ENCODE measurements around the gene KRTAP10-10. TPM values are rescaled to one million over a fixed set of nuclear protein-coding genes. Genes with fewer than 3 reads are reported as not detected.
"Not testable (repeated sequence)": the region's sequence is repeated elsewhere in the genome, so short reads cannot be mapped to it uniquely, and the experiment has no call there.

The KRTAP10-10 gene
- total and polyA plus RNA-seq, 7 donors: not detected

GRCh38 chr21:44632067-44632466, 5.1 kb upstream of the KRTAP10-10 start:
- DNase-seq: no peak
- peaks cover 0 to 23% (median 13%) of the 10 kb centered on the region in 3 donors for H3K27me3 ChIP-seq

GRCh38 chr21:44636209-44637017, 743 bp upstream of the KRTAP10-10 start:
- Histone ChIP-seq H3K9me3 (peaks cover 0 to 10% (median 0%) of the 10 kb centered on the region in 4 donors), H3K27ac (no peak overlapping the region), H3K36me3 (no peaks in the 10 kb centered on the region), H3K27me3 (peaks cover 0 to 32% (median 0%) of the 10 kb centered on the region in 3 donors), H3K4me3 (no peak overlapping the region), H3K4me1 (no peaks in the 10 kb centered on the region)
- TF ChIP-seq POLR2A (IDR thresholded peaks at IDR 0.05) (no peak), CTCF (IDR thresholded peaks at IDR 0.05) (no peak)
- intact Hi-C loops (cut with DNase I): no loop called here
- 81 to 85% methylated on average over 15 of the region's 15 CpGs for WGBS, 2 donors
- no peak for DNase-seq

More at GRCh38 chr21:44632067-44632466, 5.1 kb upstream of the KRTAP10-10 start:
- intact Hi-C loops (cut with DNase I): no loop called here
- Histone ChIP-seq H3K27ac (no peak overlapping the region), H3K36me3 (no peaks in the 10 kb centered on the region), H3K4me1 (no peaks in the 10 kb centered on the region), H3K9me3 (peaks cover 0 to 8% (median 3%) of the 10 kb centered on the region in 4 donors), H3K4me3 (no peak overlapping the region)
- WGBS, 2 donors: 81 to 87% methylated on average over 1 of the region's 1 CpG
- TF ChIP-seq CTCF (IDR thresholded peaks at IDR 0.05): no peak
- no peak for TF ChIP-seq POLR2A (IDR thresholded peaks at IDR 0.05)
- TF ChIP-seq EP300 (IDR thresholded peaks at IDR 0.05): no peak
- TF ChIP-seq POLR2AphosphoS5 (IDR thresholded peaks at IDR 0.05): no peak

DNA sequence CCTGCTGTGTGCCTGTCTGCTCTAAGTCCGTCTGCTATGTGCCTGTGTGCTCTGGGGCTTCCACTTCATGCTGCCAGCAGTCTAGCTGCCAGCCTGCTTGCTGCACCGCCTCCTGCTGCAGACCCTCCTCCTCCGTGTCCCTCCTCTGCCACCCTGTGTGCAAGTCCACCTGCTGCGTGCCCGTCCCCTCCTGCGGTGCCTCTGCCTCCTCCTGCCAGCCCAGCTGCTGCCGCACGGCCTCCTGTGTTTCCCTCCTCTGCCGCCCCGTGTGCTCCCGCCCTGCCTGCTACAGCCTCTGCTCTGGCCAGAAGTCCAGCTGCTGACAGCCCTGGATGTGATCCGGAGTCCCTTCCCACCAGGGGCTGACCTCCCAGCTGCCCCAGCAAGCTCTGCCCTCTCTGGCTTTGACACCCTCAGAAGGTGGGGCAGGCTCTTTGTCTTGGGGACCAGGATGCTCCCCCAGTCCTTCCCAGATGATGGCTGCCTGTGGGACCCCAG, 744 bp downstream of the KRTAP10-10 start:
- H3K9me3 ChIP-seq; H3K36me3 ChIP-seq; DNase-seq; H3K27ac ChIP-seq; H3K4me3 ChIP-seq; H3K4me1 ChIP-seq; intact Hi-C loops (cut with DNase I): not testable (repeated sequence)
- 58 to 63% methylated on average over 12 of the region's 12 CpGs for WGBS, 2 donors
- H3K27me3 ChIP-seq: peaks cover 0 to 32% (median 0%) of the 10 kb centered on the region in 3 donors

DNA sequence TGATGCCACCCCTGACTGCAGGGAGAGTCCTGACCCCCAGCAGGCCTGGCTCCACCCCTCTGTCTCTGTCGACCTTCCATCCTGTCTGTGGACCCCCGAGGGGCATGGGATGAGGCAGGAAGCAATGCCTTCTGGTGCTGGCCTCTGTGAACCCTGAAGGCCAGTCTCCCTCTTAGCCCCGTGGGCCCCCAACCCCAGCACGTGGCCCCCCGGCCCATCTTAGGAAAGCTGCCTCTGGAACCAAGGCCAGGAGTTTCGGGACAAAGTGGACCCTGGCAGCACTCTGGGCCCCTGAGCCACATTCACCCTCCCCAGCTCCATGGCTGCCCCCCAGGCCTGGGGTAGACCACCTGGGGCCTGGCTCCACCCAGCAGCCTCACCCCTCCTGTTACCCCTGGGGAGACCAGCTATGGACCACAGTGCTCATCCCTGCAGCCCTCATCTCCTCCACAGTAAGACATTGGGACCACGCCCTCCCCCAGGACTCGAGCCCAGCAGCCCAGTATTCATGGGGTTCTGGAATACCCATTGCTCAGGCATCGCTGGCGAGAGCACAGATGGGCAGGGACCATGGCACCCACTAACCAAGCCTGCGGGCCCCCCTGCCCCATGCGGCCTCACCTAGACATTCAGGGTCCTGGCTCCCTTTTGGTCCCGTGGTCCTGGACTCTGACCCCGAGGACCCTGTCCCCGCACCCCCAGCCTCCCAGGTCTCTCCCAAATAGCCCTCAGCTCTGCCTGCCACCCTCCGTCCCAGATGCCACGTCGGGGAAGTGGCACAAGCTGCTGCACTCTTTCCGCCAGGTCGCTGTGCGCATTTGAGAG, 1.6 kb downstream of the KRTAP10-10 start:
- DNase-seq; intact Hi-C loops (cut with DNase I); H3K4me1 ChIP-seq; H3K27ac ChIP-seq; H3K9me3 ChIP-seq; H3K36me3 ChIP-seq; H3K4me3 ChIP-seq: not testable (repeated sequence)
- H3K27me3 ChIP-seq: peaks cover 0 to 32% (median 0%) of the 10 kb centered on the region in 3 donors
- WGBS, 2 donors: 79 to 80% methylated on average over 21 of the region's 21 CpGs

DNA sequence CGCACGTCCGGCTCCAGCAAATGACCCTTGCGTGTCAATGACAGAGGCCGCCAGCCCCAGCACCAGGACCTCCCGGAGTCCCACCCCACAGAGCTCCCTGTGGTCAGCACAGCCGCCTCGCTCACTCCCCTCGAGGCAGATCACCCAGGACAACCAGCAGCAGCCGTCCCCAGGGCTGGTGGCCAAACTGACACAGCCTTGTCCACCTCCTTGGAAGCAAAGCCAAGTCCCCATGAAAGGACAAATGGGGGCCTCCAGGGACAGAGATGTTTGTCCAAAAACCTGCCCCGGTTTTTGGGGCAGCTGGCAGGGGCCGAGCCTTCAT, 2.1 kb downstream of the KRTAP10-10 start:
- peaks cover 0 to 32% (median 0%) of the 10 kb centered on the region in 3 donors for H3K27me3 ChIP-seq
- no peak for DNase-seq

More for the DNA sequence above, 2.1 kb downstream of the KRTAP10-10 start:
- H3K4me3 ChIP-seq: no peak overlapping the region
- H3K27ac ChIP-seq: no peak overlapping the region
- H3K4me1 ChIP-seq: no peaks in the 10 kb centered on the region
- no peaks in the 10 kb centered on the region for H3K36me3 ChIP-seq
- WGBS, 2 donors: 84 to 87% methylated on average over 12 of the region's 12 CpGs
- peaks cover 0 to 4% (median 1%) of the 10 kb centered on the region in 4 donors for H3K9me3 ChIP-seq
- intact Hi-C loops (cut with DNase I): no loop called here
- TF ChIP-seq POLR2A (IDR thresholded peaks at IDR 0.05) (no peak), EP300 (IDR thresholded peaks at IDR 0.05) (no peak), CTCF (IDR thresholded peaks at IDR 0.05) (no peak), POLR2AphosphoS5 (IDR thresholded peaks at IDR 0.05) (no peak)

Data from sigmoid colon (tissue), 7 donors.